H1 (cell line): ENCODE results near the gene TAS2R46. TPM values are rescaled to one million over a fixed set of nuclear protein-coding genes. Genes with fewer than 3 reads are reported as not detected.

Experiments used
- CTCF ChIA-PET: fragments of 300-600 bp; sonication (Branson Sonifier 250); formaldehyde crosslinking; loops from one replicate; lab custom pipeline; 2021; ENCODE audit not compliant: partially characterized antibody; lab: Charles Lee
- POLR2A ChIA-PET: fragments of 300-600 bp; sonication (Branson Sonifier 250); formaldehyde crosslinking; loops from one replicate; lab custom pipeline; 2021; ENCODE audit warnings: inconsistent platforms; ENCODE audit not compliant: partially characterized antibody; lab: Charles Lee
- DNase-seq, 2 experiments: peaks; one replicate each; pipeline versions ENCODE4 v3.0.0 to v3.0.0-alpha.2; 2010 to 2022; ENCODE audit warnings: low spot score in 2 of 2, low read depth in 1 of 2, mixed read lengths in 1 of 2
- FAIRE-seq: peaks from 2 replicates; lab custom pipeline; 2011; peaks lifted over from hg19 to GRCh38; lab: Jason Lieb, UNC
- H2AFZ ChIP-seq: 2 replicates; pipeline ENCODE4 v1.8.1; 2012; ENCODE audit warnings: low read length, inconsistent platforms
- H2AK5ac ChIP-seq: 2 replicates; pipeline ENCODE4 v1.6.1; 2013; ENCODE audit warnings: low read depth, low read length
- H2BK120ac ChIP-seq: replicated peaks from 2 replicates; pipeline ENCODE3; 2013; ENCODE audit warnings: low read depth, low read length, inconsistent platforms
- H2BK12ac ChIP-seq: 2 replicates; pipeline ENCODE4 v1.6.1; 2013; ENCODE audit warnings: low read depth, low read length
- H2BK15ac ChIP-seq: 2 replicates; pipeline ENCODE4 v1.6.1; 2013; ENCODE audit warnings: low read length
- H2BK20ac ChIP-seq: 2 replicates; pipeline ENCODE4 v1.6.1; 2013; ENCODE audit warnings: low read length
- H2BK5ac ChIP-seq: 2 replicates; pipeline ENCODE4 v1.6.1; 2013; ENCODE audit warnings: low read depth, low read length
- H3K14ac ChIP-seq: 2 replicates; pipeline ENCODE4 v1.6.1; 2013; ENCODE audit warnings: inconsistent platforms; ENCODE audit not compliant: insufficient read length
- H3K18ac ChIP-seq: 2 replicates; pipeline ENCODE4 v1.6.1; 2013; ENCODE audit warnings: low read length; ENCODE audit errors: extremely low read depth
- H3K23ac ChIP-seq: 2 replicates; pipeline ENCODE4 v1.6.1; 2013; ENCODE audit warnings: inconsistent platforms; ENCODE audit not compliant: insufficient read length
- H3K23me2 ChIP-seq: 2 replicates; pipeline ENCODE4 v1.6.1; 2013; ENCODE audit warnings: low read depth, low read length
- H3K27ac ChIP-seq: 2 replicates; pipeline ENCODE4 v1.6.1; 2011; ENCODE audit warnings: low read depth, low read length, inconsistent platforms
- H3K27me3 ChIP-seq, 4 experiments: replicated peaks in 1 of 4; 1 replicate in 1 of 4; 2 replicates in 3 of 4; pipeline versions ENCODE4 v1.6.1 to v1.8.1; 2011 to 2013; ENCODE audit warnings: low read length in 3 of 4, mild to moderate bottlenecking in 3 of 4, inconsistent platforms in 2 of 4, mixed read lengths in 2 of 4, moderate library complexity in 1 of 4; ENCODE audit not compliant: control insufficient read depth in 3 of 4, insufficient read depth in 3 of 4; ENCODE audit errors: extremely low read depth in 1 of 4
- H3K36me3 ChIP-seq, 4 experiments: 2 replicates each; pipeline versions ENCODE4 v1.6.1 to v1.8.1; 2011 to 2013; ENCODE audit warnings: mild to moderate bottlenecking in 4 of 4, low read length in 3 of 4, moderate library complexity in 2 of 4, control low read depth in 1 of 4, inconsistent platforms in 1 of 4; ENCODE audit not compliant: insufficient read depth in 4 of 4, control insufficient read depth in 2 of 4
- H3K4ac ChIP-seq: replicated peaks from 2 replicates; pipeline ENCODE3; 2013; ENCODE audit warnings: low read length, low read depth, mixed read lengths, inconsistent platforms; ENCODE audit not compliant: insufficient read length
- H3K4me1 ChIP-seq, 4 experiments: replicated peaks in 1 of 4; 1 replicate in 1 of 4; 2 replicates in 3 of 4; pipeline versions ENCODE4 v1.6.1 to v1.8.1; 2011 to 2013; ENCODE audit warnings: low read length in 3 of 4, inconsistent platforms in 2 of 4, mixed read lengths in 1 of 4; ENCODE audit not compliant: insufficient read depth in 4 of 4, control insufficient read depth in 3 of 4
- H3K4me2 ChIP-seq, 2 experiments: 2 replicates each; pipeline versions ENCODE4 v1.6.1 to v1.8.1; 2011 to 2013; ENCODE audit warnings: low read depth in 2 of 2, low read length in 2 of 2, control low read depth in 1 of 2, inconsistent platforms in 1 of 2, mild to moderate bottlenecking in 1 of 2; ENCODE audit not compliant: insufficient read depth in 1 of 2
- H3K4me3 ChIP-seq, 4 experiments: fragments of 200-600, 300-600 bp in 1 of 4; sonication (generic), shearing (Covaris generic), sonication (Bioruptor Twin) in 1 of 4; 2 replicates each; pipeline versions ENCODE4 v1.5.1 to v1.8.1; 2011 to 2016; ENCODE audit warnings: low read length in 4 of 4, low read depth in 3 of 4, control low read depth in 2 of 4, inconsistent platforms in 2 of 4, mild to moderate bottlenecking in 2 of 4, mixed read lengths in 1 of 4, moderate library complexity in 1 of 4; ENCODE audit not compliant: insufficient read depth in 2 of 4; ENCODE audit errors: extremely low read depth in 1 of 4
- H3K56ac ChIP-seq: replicated peaks from 2 replicates; pipeline ENCODE3; 2013; ENCODE audit warnings: low read depth, mild to moderate bottlenecking, mixed read lengths, low read length, inconsistent platforms; ENCODE audit not compliant: insufficient read length
- H3K79me1 ChIP-seq: 2 replicates; pipeline ENCODE4 v1.6.1; 2013; ENCODE audit warnings: low read depth, low read length, control low read depth
- H3K79me2 ChIP-seq, 2 experiments: 2 replicates each; pipeline versions ENCODE4 v1.6.1 to v1.8.1; 2012 to 2013; ENCODE audit warnings: low read length in 2 of 2, mild to moderate bottlenecking in 2 of 2, inconsistent platforms in 1 of 2; ENCODE audit not compliant: insufficient read depth in 2 of 2, control insufficient read depth in 1 of 2
- H3K9ac ChIP-seq, 4 experiments: replicated peaks in 1 of 4; 1 replicate in 1 of 4; 2 replicates in 3 of 4; pipeline versions ENCODE4 v1.6.1 to v1.8.1; 2011 to 2013; ENCODE audit warnings: low read depth in 3 of 4, low read length in 3 of 4, control low read depth in 2 of 4, mild to moderate bottlenecking in 2 of 4, moderate library complexity in 2 of 4, inconsistent platforms in 1 of 4; ENCODE audit errors: extremely low read depth in 1 of 4
- H3K9me3 ChIP-seq, 2 experiments: 2 replicates each; pipeline versions ENCODE4 v1.6.1 to v1.8.1; 2012 to 2013; ENCODE audit warnings: mild to moderate bottlenecking in 2 of 2, moderate library complexity in 2 of 2, control low read depth in 1 of 2, inconsistent platforms in 1 of 2, low read depth in 1 of 2, low read length in 1 of 2, mixed read lengths in 1 of 2; ENCODE audit not compliant: insufficient read depth in 2 of 2
- H4K20me1 ChIP-seq, 2 experiments: replicated peaks in 1 of 2; 2 replicates each; pipeline versions ENCODE3 to v1.8.1; 2011 to 2013; ENCODE audit warnings: inconsistent platforms in 2 of 2, low read length in 2 of 2, mild to moderate bottlenecking in 1 of 2; ENCODE audit not compliant: insufficient read depth in 2 of 2, control insufficient read depth in 1 of 2
- H4K5ac ChIP-seq: 2 replicates; pipeline ENCODE4 v1.6.1; 2013; ENCODE audit warnings: low read length, low read depth, mixed read lengths, inconsistent platforms; ENCODE audit not compliant: insufficient read length
- H4K8ac ChIP-seq: 2 replicates; pipeline ENCODE4 v1.8.0; 2013; ENCODE audit warnings: mild to moderate bottlenecking, moderate library complexity, low read length, inconsistent platforms; ENCODE audit not compliant: insufficient read depth; ENCODE audit errors: extremely low read depth
- H4K91ac ChIP-seq: replicated peaks from 2 replicates; pipeline ENCODE3; 2013; ENCODE audit warnings: low read length, mixed read lengths, inconsistent platforms; ENCODE audit not compliant: insufficient read length
- CHD2 ChIP-seq: IDR thresholded peaks from 2 replicates; pipeline ENCODE4 v1.6.1; 2012; ENCODE audit warnings: low read length, improper control_type of control experiment
- JUND ChIP-seq: IDR thresholded peaks from 2 replicates; pipeline ENCODE4 v1.6.1; 2011; ENCODE audit warnings: mild to moderate bottlenecking, improper control_type of control experiment, low read length
- PHF8 ChIP-seq: fragments of 200-600 bp; sonication (generic); conservative IDR thresholded peaks from 2 replicates; pipeline ENCODE4 v1.7.1; 2012; ENCODE audit warnings: low read depth, mild to moderate bottlenecking, inconsistent platforms, low read length, moderate library complexity
- SRF ChIP-seq: IDR thresholded peaks from 2 replicates; pipeline ENCODE4 v1.6.1; 2011; ENCODE audit warnings: mild to moderate bottlenecking, low read depth, low read length, moderate library complexity
- YY1 ChIP-seq: IDR thresholded peaks from 2 replicates; pipeline ENCODE4 v1.6.1; 2011; ENCODE audit warnings: low read depth, mild to moderate bottlenecking, low read length
- WGBS, 2 experiments: shearing (Covaris generic) in 1 of 2; methylation state at CpG; one replicate each; pipeline versions ENCODE4 v1.1.6 to v1.1.7; 2013 to 2015; ENCODE audit warnings: low lambda C conversion rate in 2 of 2, mixed read lengths in 2 of 2, inconsistent platforms in 1 of 2, low coverage in 1 of 2, missing lambda C conversion rate in 1 of 2; ENCODE audit not compliant: insufficient replicate concordance in 2 of 2, insufficient coverage in 1 of 2, insufficient read length in 1 of 2; ENCODE audit errors: extremely low coverage in 1 of 2, missing lambda C conversion rate in 1 of 2; 5-methylcytosine and 5-hydroxymethylcytosine counted together
- polyA plus RNA-seq, 7 experiments: library from polyadenylated mRNA; depleted of rRNA in 3 of 7; stranded (reverse) in 5 of 7; unstranded in 2 of 7; fragments of >200 nt in 5 of 7; fragments of 200-250 nt in 2 of 7; gene quantifications; 1 replicate in 5 of 7; 2 replicates in 1 of 7; 4 replicates in 1 of 7; pipeline versions ENCODE4 v1.2.1 to v1.2.3, GENCODE V29; 2011 to 2013; ENCODE audit warnings: missing spikeins in 2 of 7, mixed read lengths in 2 of 7
- total RNA-seq: library from RNA; stranded (reverse); fragmentation: NEBNext Ultra II Directional; extraction: Animal tissue kit (Norgen Biotek cat#: 25700); gene quantifications from 2 replicates; pipeline ENCODE4 v1.2.1, GENCODE V29; 2021

Gene TAS2R46
- total and polyA plus RNA-seq, 2 of the 8 experiments (the other 6 are each of a cell fraction or from before 2014, with no cell fraction given): 0.14 TPM; not detected in 1

DNA sequence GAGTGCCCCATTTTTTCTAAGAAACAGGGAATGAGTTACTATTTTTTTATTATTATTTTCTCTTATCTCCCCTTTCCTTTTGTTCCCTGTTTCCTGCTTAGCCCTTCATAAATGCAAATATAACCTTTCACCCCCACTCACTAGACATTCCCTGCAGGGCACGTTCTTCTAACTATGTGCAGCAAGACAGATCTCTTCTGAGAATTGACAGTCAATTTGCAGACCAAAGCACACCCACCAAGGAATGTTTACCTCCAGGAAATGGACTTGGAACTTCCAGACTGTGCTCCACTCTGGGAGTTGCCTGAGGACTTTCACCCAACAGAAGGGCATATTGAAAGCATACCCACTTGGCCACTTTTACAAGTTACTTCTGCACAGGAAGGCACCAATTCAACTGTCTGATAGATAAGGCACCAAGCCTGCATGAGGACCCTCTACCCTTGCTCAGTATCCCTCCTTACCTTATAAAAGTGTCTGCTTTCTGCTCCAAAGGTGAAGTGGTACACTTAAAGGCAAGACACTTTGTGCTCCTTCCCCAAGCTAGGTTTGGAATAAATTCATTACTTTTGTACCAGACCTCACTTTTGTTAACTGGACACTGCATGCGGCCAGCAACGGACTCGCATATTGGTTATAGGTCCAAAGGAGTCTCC lies 46.2 kb downstream of the TAS2R46 start:
- no peak for FAIRE-seq
- H2BK120ac ChIP-seq: no peak overlapping the region
- TF ChIP-seq CHD2: no peak
- no peak for TF ChIP-seq PHF8
- no peak for TF ChIP-seq SRF
- TF ChIP-seq JUND: no peak
- no peak for TF ChIP-seq YY1
- TF ChIP-seq, all 59 proteins: peak for 0
- 93% methylated on average over 4 of the region's 4 CpGs; no CpG with 5 or more reads in 1 of the 2 experiments for WGBS, 2 experiments
- no peak overlapping the region for H4K5ac ChIP-seq
- H2BK12ac ChIP-seq: no peak overlapping the region
- no peak overlapping the region for H3K9ac ChIP-seq
- no peak overlapping the region for H3K4ac ChIP-seq
- H2BK20ac ChIP-seq: no peak overlapping the region
- no peak overlapping the region for H4K91ac ChIP-seq
- H2AK5ac ChIP-seq: no peak overlapping the region
- H3K4me2 ChIP-seq: no peak overlapping the region
- ChIA-PET CTCF (no interaction called here), POLR2A (no interaction called here)
- H2AFZ ChIP-seq: no peak overlapping the region
- no peaks in the 10 kb centered on the region for H3K4me1 ChIP-seq
- H3K79me2 ChIP-seq: no peaks in the 10 kb centered on the region
- H4K20me1 ChIP-seq: no peaks in the 10 kb centered on the region
- no peak overlapping the region for H3K56ac ChIP-seq
- H2BK5ac ChIP-seq: no peak overlapping the region
- H4K8ac ChIP-seq: no peak overlapping the region
- H3K23me2 ChIP-seq: no peaks in the 10 kb centered on the region
- no peak overlapping the region for H3K27ac ChIP-seq
- H3K18ac ChIP-seq: no peak overlapping the region
- no peaks in the 10 kb centered on the region for H3K27me3 ChIP-seq
- DNase-seq: no peak
- H3K9me3 ChIP-seq: no peaks in the 10 kb centered on the region
- H3K14ac ChIP-seq: no peak overlapping the region
- H3K79me1 ChIP-seq: no peaks in the 10 kb centered on the region
- no peaks in the 10 kb centered on the region for H3K36me3 ChIP-seq
- no peak overlapping the region for H3K4me3 ChIP-seq
- no peak overlapping the region for H2BK15ac ChIP-seq
- H3K23ac ChIP-seq: no peak overlapping the region
